Activated CD4-positive, alpha-beta T cell treated with anti-CD3 and anti-CD28 coated beads, Interleukin-10, Interleukin-2, amounts not matched to agents 100 ng/mL and 50 ng/mL, durations not matched to agents 16 hours and 8 hours (primary cell): ENCODE measurements around the gene RIF1.
A peak's percentile ranks its signal among the peaks of the same experiment; 100 is the strongest.

Experiments
- DNase-seq: peaks from one replicate; pipeline ENCODE4 v3.0.0-alpha.2; 2020

Gene RIF1, protein sequence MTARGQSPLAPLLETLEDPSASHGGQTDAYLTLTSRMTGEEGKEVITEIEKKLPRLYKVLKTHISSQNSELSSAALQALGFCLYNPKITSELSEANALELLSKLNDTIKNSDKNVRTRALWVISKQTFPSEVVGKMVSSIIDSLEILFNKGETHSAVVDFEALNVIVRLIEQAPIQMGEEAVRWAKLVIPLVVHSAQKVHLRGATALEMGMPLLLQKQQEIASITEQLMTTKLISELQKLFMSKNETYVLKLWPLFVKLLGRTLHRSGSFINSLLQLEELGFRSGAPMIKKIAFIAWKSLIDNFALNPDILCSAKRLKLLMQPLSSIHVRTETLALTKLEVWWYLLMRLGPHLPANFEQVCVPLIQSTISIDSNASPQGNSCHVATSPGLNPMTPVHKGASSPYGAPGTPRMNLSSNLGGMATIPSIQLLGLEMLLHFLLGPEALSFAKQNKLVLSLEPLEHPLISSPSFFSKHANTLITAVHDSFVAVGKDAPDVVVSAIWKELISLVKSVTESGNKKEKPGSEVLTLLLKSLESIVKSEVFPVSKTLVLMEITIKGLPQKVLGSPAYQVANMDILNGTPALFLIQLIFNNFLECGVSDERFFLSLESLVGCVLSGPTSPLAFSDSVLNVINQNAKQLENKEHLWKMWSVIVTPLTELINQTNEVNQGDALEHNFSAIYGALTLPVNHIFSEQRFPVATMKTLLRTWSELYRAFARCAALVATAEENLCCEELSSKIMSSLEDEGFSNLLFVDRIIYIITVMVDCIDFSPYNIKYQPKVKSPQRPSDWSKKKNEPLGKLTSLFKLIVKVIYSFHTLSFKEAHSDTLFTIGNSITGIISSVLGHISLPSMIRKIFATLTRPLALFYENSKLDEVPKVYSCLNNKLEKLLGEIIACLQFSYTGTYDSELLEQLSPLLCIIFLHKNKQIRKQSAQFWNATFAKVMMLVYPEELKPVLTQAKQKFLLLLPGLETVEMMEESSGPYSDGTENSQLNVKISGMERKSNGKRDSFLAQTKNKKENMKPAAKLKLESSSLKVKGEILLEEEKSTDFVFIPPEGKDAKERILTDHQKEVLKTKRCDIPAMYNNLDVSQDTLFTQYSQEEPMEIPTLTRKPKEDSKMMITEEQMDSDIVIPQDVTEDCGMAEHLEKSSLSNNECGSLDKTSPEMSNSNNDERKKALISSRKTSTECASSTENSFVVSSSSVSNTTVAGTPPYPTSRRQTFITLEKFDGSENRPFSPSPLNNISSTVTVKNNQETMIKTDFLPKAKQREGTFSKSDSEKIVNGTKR (N-terminal part only)

DNA sequence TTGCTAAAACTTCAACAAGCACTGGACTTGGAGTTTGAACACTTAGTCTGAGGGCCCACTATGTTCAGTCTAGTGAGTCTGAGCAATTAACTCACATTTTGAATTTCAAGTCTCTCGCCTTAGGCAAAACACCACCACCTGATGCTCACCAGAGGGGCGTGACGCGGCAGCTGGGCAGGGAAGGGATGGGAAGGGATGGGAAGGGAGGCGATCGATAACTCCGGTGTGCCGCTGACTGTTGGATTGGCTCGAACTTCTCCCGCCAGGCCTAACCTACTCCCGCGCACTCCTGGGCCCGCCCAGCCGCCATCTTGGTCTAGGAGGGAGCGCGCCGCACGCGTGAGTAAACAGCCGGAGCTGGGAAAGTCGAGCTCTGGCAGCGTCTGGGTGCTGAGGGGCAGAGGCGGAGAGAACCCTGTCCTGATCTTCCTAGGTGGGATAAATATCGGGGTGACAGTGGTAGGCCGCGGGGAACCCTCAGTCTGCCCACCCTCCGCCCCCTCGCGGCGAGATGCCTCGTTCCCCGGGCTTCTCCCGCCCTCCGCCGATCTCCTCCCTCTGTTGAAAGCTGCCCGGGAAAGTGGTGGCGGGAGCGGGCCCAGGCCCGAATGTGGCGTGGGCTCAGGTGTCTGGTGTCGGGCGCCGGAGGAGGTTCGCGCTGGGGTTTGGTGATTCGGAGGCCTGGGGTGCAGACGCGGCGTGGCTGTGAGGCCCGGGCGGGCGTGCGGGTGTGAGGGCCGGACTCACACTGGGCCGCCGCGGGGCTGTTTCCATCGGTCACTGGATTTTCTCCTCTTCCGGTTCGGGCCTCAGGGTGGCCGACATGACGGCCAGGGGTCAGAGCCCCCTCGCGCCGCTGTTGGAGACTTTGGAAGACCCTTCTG is at the start of gene RIF1:
RIF1 (plus strand) TSS at position 302 of the 884 bp plus-strand sequence; CDS start at position 824, 522 bp downstream.
- DNase-seq = peak; percentile 90

DNA sequence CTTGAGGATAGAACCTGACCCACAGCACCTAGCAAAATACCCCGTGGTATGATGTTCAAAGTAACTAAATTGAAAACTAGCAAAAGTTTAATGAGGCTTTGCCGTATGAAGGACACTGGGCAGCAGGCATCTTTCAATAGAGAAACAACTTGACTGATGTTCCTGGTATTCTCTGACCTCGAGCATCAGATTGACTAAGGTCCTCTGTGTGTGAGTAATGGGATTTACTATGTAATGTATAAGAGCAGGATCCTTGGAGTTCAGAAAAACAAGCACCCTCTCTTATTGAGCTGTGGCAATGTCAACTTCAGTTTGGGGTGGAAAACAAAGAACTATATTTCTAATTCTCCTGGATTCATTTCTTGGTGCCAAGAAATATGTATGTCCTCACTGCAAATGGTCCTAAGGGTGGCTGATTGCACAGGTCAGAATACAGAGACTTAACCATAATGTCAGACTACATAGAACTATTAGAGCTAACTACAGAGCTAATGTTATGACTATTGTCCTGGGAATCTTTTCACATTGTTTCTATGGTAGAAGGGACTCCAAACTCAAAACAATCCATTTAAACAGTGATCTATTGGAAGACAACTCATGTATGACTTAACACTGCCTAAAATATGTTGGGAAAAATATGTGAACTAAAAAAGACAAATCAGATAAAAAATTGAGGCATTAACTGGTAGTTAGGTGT is 47.9 kb upstream of the RIF1 start:
- no peak for DNase-seq

DNA sequence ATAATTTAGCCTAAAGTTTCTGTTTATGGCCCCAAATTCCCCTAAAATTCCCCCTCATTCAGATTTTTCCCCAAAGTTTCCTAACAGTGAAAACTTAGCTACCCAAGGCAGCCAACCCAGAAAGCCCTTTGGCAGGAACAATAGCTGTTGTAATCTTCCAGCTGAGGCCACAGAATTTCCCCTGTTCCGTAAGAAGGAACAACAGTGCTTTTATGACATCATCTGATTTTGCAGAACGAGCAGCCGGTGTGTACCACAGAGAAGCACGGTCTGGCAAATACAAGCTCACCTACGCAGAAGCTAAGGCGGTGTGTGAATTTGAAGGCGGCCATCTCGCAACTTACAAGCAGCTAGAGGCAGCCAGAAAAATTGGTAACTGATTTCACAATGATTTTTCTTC is 46.0 kb upstream of the RIF1 start:
- no peak for DNase-seq

DNA sequence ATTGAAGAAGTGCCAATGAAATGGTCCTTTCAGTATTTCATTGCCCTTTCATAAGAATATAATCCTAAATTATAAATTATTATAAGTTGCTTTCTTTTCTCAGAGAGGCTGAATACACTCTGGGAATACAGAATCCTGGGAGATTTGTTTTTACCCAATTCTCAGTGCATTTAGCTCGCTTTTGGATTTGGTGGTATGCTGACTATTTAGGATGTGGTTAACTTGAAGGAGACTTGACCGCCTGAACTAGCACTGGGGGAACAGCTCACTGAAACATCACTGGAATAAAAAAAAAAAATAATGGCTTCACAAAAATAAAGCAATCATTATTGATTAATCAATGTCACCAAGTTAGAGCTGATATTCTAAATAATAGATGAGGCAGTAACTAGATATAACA is 42.1 kb upstream of the RIF1 start:
- no peak for DNase-seq

DNA sequence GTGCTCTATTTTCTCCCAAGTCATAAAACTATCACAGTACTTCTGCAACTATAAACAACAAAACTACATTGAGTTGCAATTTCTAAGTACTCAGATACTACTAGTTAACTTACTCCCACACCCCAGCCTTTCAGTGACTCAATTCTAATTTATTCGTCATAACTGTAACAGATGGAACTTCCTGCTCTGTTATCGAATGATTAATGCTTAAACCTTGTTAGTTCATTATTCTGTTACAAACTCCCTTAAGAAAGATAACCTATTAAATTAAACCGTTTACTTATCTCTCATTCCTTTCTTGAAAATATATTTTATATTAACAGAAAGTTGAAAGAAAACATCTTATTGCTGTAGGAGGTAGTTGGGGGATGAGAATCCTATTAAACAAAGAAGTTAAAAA is 35.3 kb upstream of the RIF1 start:
- peak; percentile 76 for DNase-seq

DNA sequence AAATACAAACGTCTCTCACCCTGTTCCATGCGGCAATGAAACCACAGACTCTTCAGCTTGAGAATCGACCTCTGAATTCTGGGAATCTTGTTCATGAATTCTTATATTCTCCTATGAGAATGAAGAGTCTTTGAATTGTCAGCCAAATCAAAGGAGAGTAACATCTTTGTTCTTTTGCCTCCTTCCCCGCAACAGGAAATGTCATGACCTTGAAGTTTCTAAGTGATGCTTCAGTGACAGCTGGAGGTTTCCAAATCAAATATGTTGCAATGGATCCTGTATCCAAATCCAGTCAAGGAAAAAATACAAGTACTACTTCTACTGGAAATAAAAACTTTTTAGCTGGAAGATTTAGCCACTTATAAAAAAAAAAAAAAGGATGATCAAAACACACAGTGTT is 30.5 kb upstream of the RIF1 start:
- DNase-seq = no peak

DNA sequence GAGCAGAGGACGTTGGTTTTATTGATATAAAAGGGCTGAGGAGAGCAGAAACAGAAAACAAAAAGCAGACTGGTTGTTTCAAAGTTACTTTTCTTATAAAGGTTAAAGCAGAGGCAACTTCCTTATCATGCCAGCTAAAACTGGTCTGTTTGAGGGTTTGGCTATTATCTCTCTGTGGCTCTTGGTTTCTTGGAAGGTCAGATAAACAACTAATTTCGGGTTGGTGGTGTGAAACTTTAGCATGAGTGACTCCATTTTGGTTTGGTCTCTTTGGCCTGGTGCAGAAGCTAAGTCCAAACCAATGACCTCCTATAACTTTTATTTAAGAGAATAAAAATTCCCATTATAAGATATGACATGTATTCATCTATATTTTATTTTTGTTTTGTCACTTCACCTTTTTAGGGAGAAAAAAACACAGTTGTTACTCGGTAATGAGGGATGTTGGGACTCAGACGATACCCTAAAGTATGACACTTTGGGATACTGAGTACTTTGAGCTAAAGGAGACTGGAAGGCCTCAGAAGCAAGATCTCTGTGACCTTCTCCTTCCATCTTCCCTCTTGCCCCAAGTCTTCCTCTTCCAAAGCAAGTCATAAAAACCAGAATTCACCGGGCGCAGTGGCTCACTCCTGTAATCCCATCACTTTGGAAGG is 29.0 kb upstream of the RIF1 start:
- no peak for DNase-seq

DNA sequence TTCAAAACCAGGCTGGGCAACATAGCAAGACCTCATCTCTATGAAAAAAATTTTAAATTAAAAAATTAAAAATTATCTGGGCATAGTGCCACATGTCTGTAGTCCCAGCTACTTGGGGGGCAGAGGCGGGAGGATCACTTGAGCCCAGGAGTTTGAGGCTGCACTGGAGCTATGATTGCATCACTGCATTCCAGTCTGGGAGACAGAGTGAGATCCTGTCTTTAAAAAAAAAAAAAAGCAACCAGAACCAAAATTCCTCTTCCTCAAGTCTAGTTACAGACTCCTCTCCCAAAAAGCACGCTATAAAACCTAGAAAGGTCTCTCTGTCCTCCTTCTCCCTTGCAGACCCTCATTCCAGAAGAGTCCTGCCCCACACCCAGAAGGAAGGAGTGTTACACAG is 28.4 kb upstream of the RIF1 start:
- no peak for DNase-seq

DNA sequence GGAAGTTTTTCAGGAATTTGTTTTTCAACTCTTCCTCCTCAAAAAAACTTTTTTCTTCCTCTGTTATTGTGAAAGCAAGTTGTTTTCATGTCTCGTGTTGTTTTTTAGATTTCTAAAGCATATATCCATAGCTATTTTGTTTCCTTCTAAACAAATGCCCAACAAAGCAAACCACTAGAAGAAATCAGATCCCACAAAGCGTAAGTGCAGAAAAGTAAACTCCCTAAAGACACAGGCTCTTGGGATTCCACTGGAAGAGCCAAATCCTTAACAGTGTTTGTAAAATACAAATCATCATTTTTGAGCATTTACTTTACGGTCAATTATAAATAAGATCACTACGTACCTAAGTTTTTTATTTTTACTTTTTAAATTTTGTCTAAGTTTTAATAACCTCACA is 21.7 kb upstream of the RIF1 start:
- no peak for DNase-seq

DNA sequence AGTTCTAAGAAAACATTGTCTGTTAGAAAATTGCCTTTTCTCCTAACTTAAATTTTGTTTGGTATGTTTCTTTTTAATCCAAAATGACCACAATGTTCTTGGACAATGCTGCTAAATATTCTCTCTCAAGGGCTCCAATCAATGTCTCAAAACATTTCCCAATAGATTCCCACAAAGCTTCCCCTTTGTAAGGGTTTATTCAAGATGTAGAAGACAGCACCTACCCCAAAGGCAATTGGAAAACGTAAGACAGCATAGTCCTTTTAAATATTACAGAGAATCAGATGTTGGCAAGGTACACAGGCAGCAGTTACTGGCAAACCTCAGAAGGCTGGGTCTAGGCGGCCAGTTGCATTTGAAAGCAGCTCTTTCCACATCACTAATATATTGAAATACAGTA is 18.3 kb upstream of the RIF1 start:
- DNase-seq = no peak

DNA sequence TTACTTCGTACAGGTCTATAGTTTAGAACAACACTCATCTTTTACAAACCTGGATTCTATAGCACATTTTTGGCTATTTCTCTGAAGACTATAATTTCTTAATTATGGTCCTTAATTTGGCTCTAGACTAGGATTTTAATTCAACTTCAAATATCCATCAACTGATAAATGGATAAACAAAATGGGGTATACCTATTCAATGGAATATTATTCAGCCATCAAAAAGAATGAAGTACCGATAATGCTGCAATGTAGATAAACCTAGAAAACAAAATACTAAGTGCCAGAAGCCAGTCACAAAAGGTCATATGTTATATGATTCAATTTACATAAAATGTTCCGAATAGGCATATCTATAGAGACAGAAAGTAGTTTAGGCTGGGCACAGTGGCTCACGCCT is 15.2 kb upstream of the RIF1 start:
- no peak for DNase-seq

DNA sequence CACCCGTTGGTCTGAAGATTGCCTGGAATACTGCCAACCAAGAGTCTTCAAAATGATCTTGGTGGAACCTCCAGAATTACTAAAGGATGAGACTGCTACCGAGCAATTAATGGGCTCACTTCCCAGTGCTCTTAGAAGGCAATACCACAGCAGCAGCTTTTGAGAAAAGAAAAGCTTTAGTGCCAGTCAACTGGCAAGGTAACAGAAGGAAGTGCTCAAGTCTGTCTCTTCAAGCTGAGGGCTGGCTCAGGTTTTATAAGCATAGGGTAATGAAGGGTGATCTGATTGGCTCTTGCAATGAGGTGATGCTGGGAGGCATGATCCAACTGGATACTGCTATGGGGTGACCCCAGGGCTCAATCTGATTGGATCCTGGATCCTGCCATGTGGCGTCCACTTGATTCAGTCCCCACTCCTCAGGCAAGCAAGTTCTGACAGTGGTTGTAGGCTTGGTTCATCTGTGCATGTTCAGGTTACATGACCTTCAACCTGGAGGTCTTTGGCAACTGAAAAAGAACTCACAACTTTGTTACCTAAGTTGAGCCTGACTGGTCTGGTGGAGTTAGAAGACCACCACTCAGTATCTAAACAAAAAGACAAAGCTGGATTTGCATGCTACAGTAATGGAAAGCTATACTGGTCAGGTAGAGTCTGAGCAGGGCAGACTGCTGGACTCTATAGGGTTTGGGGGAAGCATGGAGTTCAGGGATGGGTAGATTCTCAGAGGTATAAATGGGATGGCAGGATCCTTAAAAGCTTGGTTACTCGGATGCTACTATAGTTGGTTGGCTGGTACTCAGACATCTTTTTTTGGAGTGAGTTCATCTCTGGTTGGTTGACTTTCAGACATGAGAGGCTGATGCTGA is 14.0 kb upstream of the RIF1 start:
- DNase-seq = no peak

DNA sequence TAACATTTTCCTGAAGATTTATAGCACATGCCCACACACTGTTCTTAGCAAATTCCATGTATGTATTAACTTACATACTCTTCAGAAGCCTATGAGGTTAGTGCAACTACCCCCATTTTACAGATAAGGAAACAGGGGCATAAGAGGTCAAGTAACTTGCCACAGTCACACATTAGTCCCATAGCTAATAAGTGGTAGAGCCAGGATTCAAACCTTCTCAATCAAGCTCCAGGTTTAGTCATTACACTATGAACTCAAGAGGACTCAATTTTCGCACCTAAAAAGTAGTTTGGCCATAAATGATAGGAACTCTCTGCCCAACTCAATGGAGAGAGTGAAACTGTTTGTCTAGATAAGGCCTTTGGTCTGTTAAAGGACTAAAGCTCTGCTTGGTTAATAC is 9.7 kb upstream of the RIF1 start:
- no peak for DNase-seq

DNA sequence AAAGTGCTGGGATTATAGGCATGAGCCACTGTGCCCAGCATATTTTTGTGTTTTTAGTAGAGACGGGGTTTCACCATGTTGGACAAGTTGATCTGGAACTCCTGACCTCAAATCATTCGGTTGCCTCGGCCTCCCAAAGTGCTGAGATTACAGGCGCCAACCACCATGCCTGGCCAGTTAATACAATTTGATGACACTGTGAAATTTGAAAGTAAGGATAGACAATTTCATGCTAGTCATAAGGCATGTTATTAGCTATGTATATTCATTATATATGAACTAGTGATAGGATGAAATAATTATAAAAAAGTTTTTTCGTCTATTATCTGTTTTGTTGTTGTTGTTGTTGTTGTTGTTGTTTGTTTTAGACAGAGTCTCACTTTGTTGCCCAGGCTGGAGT is 8.6 kb upstream of the RIF1 start:
- no peak for DNase-seq

DNA sequence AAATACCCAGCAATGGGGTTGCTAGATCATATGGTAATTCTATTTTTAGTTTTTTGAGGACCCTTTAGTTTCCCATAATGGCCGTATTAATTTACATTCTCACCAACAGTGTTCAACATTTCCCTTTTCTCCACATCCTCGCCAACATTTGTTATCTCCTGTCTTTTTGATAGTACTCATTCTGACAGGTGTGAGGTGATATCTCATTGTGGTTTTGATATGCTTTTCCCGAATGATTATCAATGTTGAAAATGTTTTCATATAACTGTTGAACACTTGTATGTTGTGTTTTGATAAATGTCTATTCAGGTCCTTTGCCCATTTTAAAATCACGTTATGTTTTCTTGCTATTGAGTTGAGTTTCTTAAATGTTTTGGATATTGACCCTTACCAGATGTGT is 5.8 kb upstream of the RIF1 start:
- no peak for DNase-seq

DNA sequence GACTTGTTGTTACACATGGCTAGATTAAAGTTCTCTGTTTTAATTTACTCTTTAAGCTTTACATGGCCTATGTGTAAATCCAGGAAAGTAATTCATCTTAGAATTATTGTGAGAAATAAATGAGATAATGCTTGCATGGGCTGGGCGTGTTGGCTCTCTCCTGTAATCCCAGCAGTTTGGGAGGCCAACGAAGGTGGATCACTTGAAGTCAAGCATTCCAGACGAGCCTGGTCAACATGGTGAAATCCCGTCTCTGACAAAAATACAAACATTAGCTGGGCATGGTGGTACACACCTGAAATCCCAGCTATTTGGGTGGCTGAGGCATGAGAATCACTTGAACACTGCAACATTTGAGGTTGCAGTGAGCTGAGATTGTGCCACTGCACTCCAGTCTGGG is 4.3 kb upstream of the RIF1 start:
- DNase-seq = no peak

DNA sequence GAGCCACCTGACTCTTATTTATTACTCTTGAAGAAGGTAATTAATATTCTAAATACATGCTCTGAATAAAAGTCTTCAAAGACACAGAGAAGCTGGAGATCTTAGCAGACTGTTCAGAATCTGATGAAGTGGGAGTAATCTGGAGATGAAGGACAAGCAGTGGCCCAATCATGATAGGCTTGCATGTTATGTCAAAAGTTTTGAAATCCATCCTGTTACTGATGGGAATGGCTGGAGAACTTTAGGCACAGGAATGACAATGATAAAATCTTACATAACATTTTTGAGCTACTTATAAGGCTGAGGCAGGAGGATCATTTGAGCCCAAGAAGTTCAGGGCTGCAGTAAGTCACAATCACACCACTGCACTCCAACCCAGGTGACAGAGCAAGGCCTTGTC is 2.4 kb upstream of the RIF1 start:
- DNase-seq = no peak

DNA sequence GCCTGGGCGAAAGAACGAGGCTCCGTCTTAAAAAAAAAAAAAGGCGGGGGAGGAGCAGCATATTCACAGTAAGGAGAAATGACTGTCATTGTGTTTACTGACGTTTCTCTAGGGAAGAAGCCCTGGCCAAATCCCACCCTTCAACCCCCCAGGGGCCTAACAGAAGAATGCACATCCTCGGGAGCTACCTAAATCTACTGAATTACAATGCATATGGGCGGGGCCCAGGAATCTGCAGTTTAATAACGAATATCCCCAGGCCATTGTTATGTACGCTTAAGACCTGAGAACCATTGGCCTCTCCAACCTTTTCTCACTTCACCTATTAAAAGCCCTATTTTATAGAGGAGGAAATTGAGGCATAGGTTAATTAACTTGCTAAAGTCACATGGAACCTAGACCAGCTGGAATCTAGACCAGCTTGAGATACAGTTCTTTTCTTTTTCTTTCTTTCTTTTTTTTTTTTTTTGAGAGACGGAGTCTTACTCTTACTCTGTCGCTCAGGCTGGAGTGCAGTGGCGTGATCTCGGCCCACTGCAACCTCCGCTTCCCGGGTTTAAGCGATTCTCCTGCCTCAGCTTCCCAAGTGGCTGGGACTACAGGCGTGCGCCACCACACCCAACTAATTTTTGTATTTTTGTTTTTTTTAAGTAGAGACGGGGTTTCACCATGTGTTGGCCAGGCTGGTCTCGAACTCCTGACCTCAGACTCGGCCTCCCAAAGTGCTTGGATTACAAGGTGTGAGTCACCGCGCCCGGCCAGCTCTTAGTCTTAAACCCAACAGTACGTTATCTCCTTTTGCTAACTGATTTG is 708 bp upstream of the RIF1 start:
- DNase-seq = peak; percentile 4

DNA sequence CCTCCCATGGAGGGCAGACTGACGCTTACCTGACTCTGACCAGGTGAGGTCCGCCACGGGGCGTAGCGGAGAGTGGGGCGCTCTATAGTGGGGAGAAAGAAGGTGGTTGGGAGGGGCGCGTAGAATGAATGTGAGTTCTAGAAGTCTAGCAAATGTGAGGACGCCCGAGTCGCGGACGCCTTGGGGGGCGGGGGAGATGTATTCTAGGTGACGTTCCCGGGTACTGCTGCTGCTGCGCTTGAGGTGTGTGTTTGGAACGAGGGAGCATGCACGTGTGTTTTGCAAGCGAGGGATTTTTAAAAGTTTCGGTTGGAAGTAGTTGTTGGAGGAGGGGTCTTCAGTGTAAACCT is 758 bp downstream of the RIF1 start:
- peak; percentile 58 for DNase-seq
